HepG2 (cell line): ENCODE measurements around the gene KDM3B. TPM values are rescaled to one million over a fixed set of nuclear protein-coding genes. Genes with fewer than 3 reads are reported as not detected.

Experiments
- ATAC-seq: fragments of 200-7000 bp; cut with Tn5 transposase; 3 replicates; pipeline ENCODE4 v1.9.1; 2020; ENCODE audit warnings: mild to moderate bottlenecking, moderate library complexity
- BruUV-seq: library from RNA; stranded (reverse); fragments of 400-500 nt; replicated peaks from 2 replicates; lab custom pipeline; 2021; lab: Mats Ljungman, UMichigan
- CTCF ChIA-PET: fragments of 300-600 bp; formaldehyde crosslinking; extraction: SDS; loops from one replicate; lab custom pipeline; 2021; ENCODE audit warnings: low total read pairs, inconsistent platforms, low intra/inter-chr PET ratio; lab: Yijun Ruan, JAX
- POLR2A ChIA-PET: fragments of 350-600 bp; sonication (Branson Sonifier 250); formaldehyde crosslinking; loops from one replicate; lab custom pipeline; 2020; ENCODE audit warnings: antibody characterized with exemption, inconsistent platforms; lab: Yijun Ruan, JAX
- DNase-seq: peaks from one replicate; pipeline ENCODE4 v3.0.0-alpha.2; 2015; ENCODE audit warnings: low spot score
- FAIRE-seq: peaks from 3 replicates; lab custom pipeline; 2011; peaks lifted over from hg19 to GRCh38; lab: Jason Lieb, UNC
- H2AFZ ChIP-seq: one replicate; pipeline ENCODE4 v1.6.1; 2011; ENCODE audit warnings: low read length, inconsistent platforms
- H3K27ac ChIP-seq: fragments of 300-600 bp; 3 replicates; pipeline ENCODE4 v1.8.0; 2011; ENCODE audit warnings: mixed run types, mild to moderate bottlenecking, mixed read lengths, low read length, inconsistent platforms; ENCODE audit not compliant: insufficient read depth; ENCODE audit errors: extremely low read length
- H3K27me3 ChIP-seq, 2 experiments: fragments of 200-600 bp in 1 of 2; 2 replicates in 1 of 2; 3 replicates in 1 of 2; pipeline versions ENCODE4 v1.6.0 to v1.8.0; 2011; ENCODE audit warnings: low read length in 2 of 2, mild to moderate bottlenecking in 2 of 2, moderate library complexity in 2 of 2, inconsistent platforms in 1 of 2; ENCODE audit not compliant: insufficient read depth in 2 of 2, control insufficient read depth in 1 of 2
- H3K36me3 ChIP-seq, 2 experiments: fragments of 200-600 bp in 1 of 2; replicated peaks in 1 of 2; 2 replicates in 1 of 2; 3 replicates in 1 of 2; pipeline versions ENCODE4 v1.5.1 to v1.8.0; 2011; ENCODE audit warnings: low read length in 2 of 2, inconsistent platforms in 1 of 2; ENCODE audit not compliant: insufficient read depth in 2 of 2, control insufficient read depth in 1 of 2
- H3K4me1 ChIP-seq: 2 replicates; pipeline ENCODE4 v1.5.1; 2012; ENCODE audit warnings: low read length, inconsistent platforms; ENCODE audit not compliant: insufficient read depth
- H3K4me2 ChIP-seq: 2 replicates; pipeline ENCODE4 v1.6.0; 2011; ENCODE audit warnings: low read depth, low read length, inconsistent platforms
- H3K4me3 ChIP-seq, 3 experiments: fragments of 200-600 bp in 1 of 3; sonication (generic), shearing (Covaris generic) in 1 of 3; replicated peaks in 1 of 3; 2 replicates each; pipeline ENCODE4 v1.5.1; 2011 to 2016; ENCODE audit warnings: low read length in 3 of 3, inconsistent platforms in 2 of 3, low read depth in 2 of 3, mild to moderate bottlenecking in 2 of 3, control low read depth in 1 of 3, mixed read lengths in 1 of 3; ENCODE audit not compliant: insufficient read depth in 1 of 3
- H3K79me2 ChIP-seq: one replicate; pipeline ENCODE4 v1.6.1; 2011; ENCODE audit warnings: low read length, inconsistent platforms; ENCODE audit not compliant: insufficient read depth
- H3K9ac ChIP-seq: 2 replicates; pipeline ENCODE4 v1.6.0; 2011; ENCODE audit warnings: mild to moderate bottlenecking, low read depth, low read length, inconsistent platforms; ENCODE audit not compliant: insufficient read depth
- H3K9me3 ChIP-seq: 2 replicates; pipeline ENCODE4 v1.5.1; 2012; ENCODE audit warnings: mild to moderate bottlenecking, low read length
- H4K20me1 ChIP-seq: 2 replicates; pipeline ENCODE4 v1.6.0; 2011; ENCODE audit warnings: inconsistent platforms, mild to moderate bottlenecking, low read length, moderate library complexity; ENCODE audit not compliant: insufficient read depth
- FOXM1 ChIP-seq: sonication (generic); formaldehyde crosslinking; IDR thresholded peaks from 2 replicates; pipeline ENCODE4 v1.5.0; 2020; ENCODE audit warnings: missing genetic modification reagents
- KDM4B ChIP-seq: sonication (generic); formaldehyde crosslinking; IDR thresholded peaks from 2 replicates; pipeline ENCODE4 v1.4.0; 2020; ENCODE audit warnings: missing genetic modification reagents
- MED13 ChIP-seq: sonication (generic); formaldehyde crosslinking; IDR thresholded peaks from 2 replicates; pipeline ENCODE4 v1.5.0; 2020; ENCODE audit warnings: missing genetic modification reagents
- MEF2D ChIP-seq: sonication (generic); formaldehyde crosslinking; IDR thresholded peaks from 2 replicates; pipeline ENCODE4 v1.5.1; 2020; ENCODE audit warnings: mild to moderate bottlenecking, missing genetic modification reagents
- NCOA5 ChIP-seq: sonication (generic); formaldehyde crosslinking; IDR thresholded peaks from 2 replicates; pipeline ENCODE4 v1.4.0; 2020; ENCODE audit warnings: missing genetic modification reagents
- PHF20 ChIP-seq: sonication (generic); formaldehyde crosslinking; IDR thresholded peaks from 2 replicates; pipeline ENCODE4 v1.5.0; 2020; ENCODE audit warnings: mild to moderate bottlenecking, missing genetic modification reagents
- RFX3 ChIP-seq: IDR thresholded peaks from 2 replicates; pipeline ENCODE4 v1.6.1; 2016; ENCODE audit warnings: missing biosample characterization, missing genetic modification reagents
- SP1 ChIP-seq, 2 experiments: fragments of 450-650 bp in 1 of 2; sonication (generic) in 1 of 2; formaldehyde crosslinking in 1 of 2; IDR thresholded peaks; 2 replicates each; pipeline versions ENCODE4 v1.4.0 to v1.6.1; 2016 to 2020; ENCODE audit warnings: missing genetic modification reagents in 1 of 2
- ZBTB3 ChIP-seq: sonication (generic); formaldehyde crosslinking; IDR thresholded peaks from 2 replicates; pipeline ENCODE4 v1.4.0; 2020; ENCODE audit warnings: low read depth, mild to moderate bottlenecking, moderate library complexity, missing genetic modification reagents, borderline replicate concordance
- ZFP36L1 ChIP-seq: sonication (generic); formaldehyde crosslinking; IDR thresholded peaks from 2 replicates; pipeline ENCODE4 v1.8.0; 2022; ENCODE audit warnings: mild to moderate bottlenecking, missing genetic modification reagents, moderate library complexity
- ZIK1 ChIP-seq: sonication (generic); formaldehyde crosslinking; IDR thresholded peaks from 2 replicates; pipeline ENCODE4 v1.5.0; 2020; ENCODE audit warnings: mild to moderate bottlenecking, low read depth, missing genetic modification reagents, borderline replicate concordance
- ZNF430 ChIP-seq: sonication (generic); formaldehyde crosslinking; IDR thresholded peaks from 2 replicates; pipeline ENCODE4 v1.9.0; 2021; ENCODE audit warnings: mild to moderate bottlenecking, missing genetic modification reagents
- ZNF431 ChIP-seq: sonication (generic); formaldehyde crosslinking; IDR thresholded peaks from 2 replicates; pipeline ENCODE4 v1.9.0; 2022; ENCODE audit warnings: missing genetic modification reagents, low read depth, mild to moderate bottlenecking, borderline replicate concordance
- ZNF441 ChIP-seq: sonication (generic); formaldehyde crosslinking; IDR thresholded peaks from 2 replicates; pipeline ENCODE4 v1.7.0; 2021; ENCODE audit warnings: missing genetic modification reagents, borderline replicate concordance
- WGBS: methylation state at CpG from one replicate; pipeline ENCODE4 v1.1.6; 2017; ENCODE audit warnings: low lambda C conversion rate; 5-methylcytosine and 5-hydroxymethylcytosine counted together
- in situ Hi-C: cut with HindIII; loops from 2 replicates; pipeline ENCODE4 v1.10.0; 2017; ENCODE audit warnings: low pct_unique_long_range_greater_than_20kb; ENCODE audit not compliant: extremely low pct_ligation_motif_present
- intact Hi-C: fragments of 100-400 bp; cut with micrococcal nuclease; formaldehyde crosslinking; loops from one replicate; pipeline ENCODE4 v1.10.0; 2022; ENCODE audit not compliant: unreplicated experiment
- polyA plus RNA-seq, 8 experiments: library from polyadenylated mRNA; depleted of rRNA in 3 of 8; stranded (reverse) in 7 of 8; unstranded in 1 of 8; fragments of >200 nt; fragmentation: Illumina TruSeq in 4 of 8; extraction: Trizol in 4 of 8; gene quantifications; 2 replicates each; pipeline versions ENCODE4 v1.2.1 to v1.2.3, GENCODE V29; 2011 to 2016; ENCODE audit warnings: low read depth in 4 of 8, missing spikeins in 1 of 8, mixed read lengths in 1 of 8; ENCODE audit not compliant: insufficient read depth in 1 of 8
- total RNA-seq, 5 experiments: library from RNA; depleted of rRNA; stranded (reverse); fragments of >200 nt; fragmentation: Illumina TruSeq; extraction: Trizol; gene quantifications; 2 replicates each; pipeline ENCODE4 v1.2.3, GENCODE V29; 2016; ENCODE audit warnings: low read depth in 1 of 5
- TF ChIP-seq, protein P1 (sequence below): sonication (generic); formaldehyde crosslinking; IDR thresholded peaks from 2 replicates; pipeline ENCODE4 v1.4.0; 2020; ENCODE audit warnings: mild to moderate bottlenecking, missing genetic modification reagents

The KDM3B gene
- total and polyA plus RNA-seq, 2 of the 13 experiments (the other 11 are each of a cell fraction or from before 2014, with no cell fraction given): 19.7 to 34.3 TPM

DNA sequence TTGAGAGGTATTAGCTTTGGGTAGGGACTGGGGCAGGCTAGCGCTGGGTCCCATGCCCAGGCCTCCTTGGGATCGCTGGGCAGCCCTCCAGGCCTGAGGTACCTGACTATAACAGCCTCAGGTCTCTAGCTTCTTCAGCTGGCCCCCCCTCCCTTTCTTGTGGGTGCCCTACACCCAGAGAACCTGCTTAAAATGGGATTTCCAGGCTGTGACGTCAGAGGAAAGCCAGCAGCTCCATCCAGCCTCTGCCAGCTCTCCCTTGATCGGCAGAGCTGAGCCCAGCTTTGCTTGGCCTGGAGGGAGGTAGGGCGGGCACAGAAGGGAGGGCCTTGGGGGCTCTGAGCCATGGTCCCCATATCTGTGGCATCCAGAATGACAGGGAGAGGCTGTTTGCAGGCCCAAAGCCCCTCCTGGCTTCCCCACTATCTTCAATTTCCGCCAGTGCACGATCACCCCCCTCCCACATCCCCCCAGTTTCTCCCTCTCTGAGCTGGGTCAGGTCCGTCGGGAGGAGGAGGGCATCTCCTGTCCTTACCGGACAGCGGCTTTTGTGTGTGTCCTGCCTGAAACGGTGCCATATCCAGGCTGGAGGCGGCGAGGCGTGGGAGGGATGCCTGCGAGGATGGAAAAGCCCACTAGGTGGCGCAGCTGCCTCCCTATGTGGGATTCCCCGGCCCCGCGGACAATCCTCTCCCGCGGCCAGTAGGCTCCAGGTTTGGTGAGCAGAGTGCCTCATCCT, 97.2 kb downstream of the KDM3B start:
- intact Hi-C loops: loop anchor here (1.0 kb wide), 1 partner anchor 54 kb away; no protein-coding TSS in a partner anchor
- H3K4me3 ChIP-seq: peak overlapping the region; percentile 11 to 65 (median 24); a peak in 4 of 6 replicates
- H3K27ac ChIP-seq: no peak overlapping the region
- H2AFZ ChIP-seq: peak overlapping the region; percentile 74
- DNase-seq: peak; percentile 63
- peak overlapping the region; percentile 35; the same call in 1 of the 2 replicates for H3K9ac ChIP-seq
- no peaks in the 10 kb centered on the region for H3K36me3 ChIP-seq
- H3K27me3 ChIP-seq: peaks cover 4 to 26% of the 10 kb centered on the region in 2 experiments; a peak in 3 of 5 replicates
- in situ Hi-C loops: loop anchor here (10.0 kb wide), 1 partner anchor 55 kb away; no protein-coding TSS in a partner anchor
- 2% methylated on average over 7 of the region's 22 CpGs for WGBS
- peak; percentile 68 for FAIRE-seq
- peak; percentile 86 for ATAC-seq
- H3K4me2 ChIP-seq: peak overlapping the region; percentile 89
- peaks cover 40% of the 10 kb centered on the region for H3K4me1 ChIP-seq
- ChIA-PET POLR2A (interaction anchor here (0.8 to 2.4 kb wide), 6 partner anchors 16 to 126 kb away, joined by 3 to 11 read pairs (median 4); partner anchors contain the start of genes EGR1, ETF1 and HSPA9), CTCF (interaction anchor here (1.1 to 3.8 kb wide), 4 partner anchors 12 to 99 kb away, joined by 3 to 27 read pairs (median 8); no protein-coding TSS in a partner anchor)
- H3K9me3 ChIP-seq: no peaks in the 10 kb centered on the region
- no TSS peak for BruUV-seq
- H3K79me2 ChIP-seq: no peaks in the 10 kb centered on the region
- no peaks in the 10 kb centered on the region for H4K20me1 ChIP-seq
- TF ChIP-seq NCOA5 (CRISPR knock-in tag): no peak
- no peak for TF ChIP-seq ZBTB3 (CRISPR knock-in tag)
- TF ChIP-seq MED13 (CRISPR knock-in tag): no peak
- no peak for TF ChIP-seq FOXM1 (CRISPR knock-in tag)
- no peak for TF ChIP-seq SP1 (IDR thresholded peaks at IDR 0.05)
- TF ChIP-seq SP1 (CRISPR knock-in tag; IDR thresholded peaks at IDR 0.05): no peak
- TF ChIP-seq ZNF430 (CRISPR knock-in tag): 0 out of 2 replicates have a peak, but pooled peaks have one; percentile 41
- TF ChIP-seq KDM4B (CRISPR knock-in tag): no peak
- no peak for TF ChIP-seq ZIK1 (CRISPR knock-in tag)
- TF ChIP-seq PHF20: peak; percentile 18; the same call in 1 of the 2 replicates
- TF ChIP-seq, protein P1, sequence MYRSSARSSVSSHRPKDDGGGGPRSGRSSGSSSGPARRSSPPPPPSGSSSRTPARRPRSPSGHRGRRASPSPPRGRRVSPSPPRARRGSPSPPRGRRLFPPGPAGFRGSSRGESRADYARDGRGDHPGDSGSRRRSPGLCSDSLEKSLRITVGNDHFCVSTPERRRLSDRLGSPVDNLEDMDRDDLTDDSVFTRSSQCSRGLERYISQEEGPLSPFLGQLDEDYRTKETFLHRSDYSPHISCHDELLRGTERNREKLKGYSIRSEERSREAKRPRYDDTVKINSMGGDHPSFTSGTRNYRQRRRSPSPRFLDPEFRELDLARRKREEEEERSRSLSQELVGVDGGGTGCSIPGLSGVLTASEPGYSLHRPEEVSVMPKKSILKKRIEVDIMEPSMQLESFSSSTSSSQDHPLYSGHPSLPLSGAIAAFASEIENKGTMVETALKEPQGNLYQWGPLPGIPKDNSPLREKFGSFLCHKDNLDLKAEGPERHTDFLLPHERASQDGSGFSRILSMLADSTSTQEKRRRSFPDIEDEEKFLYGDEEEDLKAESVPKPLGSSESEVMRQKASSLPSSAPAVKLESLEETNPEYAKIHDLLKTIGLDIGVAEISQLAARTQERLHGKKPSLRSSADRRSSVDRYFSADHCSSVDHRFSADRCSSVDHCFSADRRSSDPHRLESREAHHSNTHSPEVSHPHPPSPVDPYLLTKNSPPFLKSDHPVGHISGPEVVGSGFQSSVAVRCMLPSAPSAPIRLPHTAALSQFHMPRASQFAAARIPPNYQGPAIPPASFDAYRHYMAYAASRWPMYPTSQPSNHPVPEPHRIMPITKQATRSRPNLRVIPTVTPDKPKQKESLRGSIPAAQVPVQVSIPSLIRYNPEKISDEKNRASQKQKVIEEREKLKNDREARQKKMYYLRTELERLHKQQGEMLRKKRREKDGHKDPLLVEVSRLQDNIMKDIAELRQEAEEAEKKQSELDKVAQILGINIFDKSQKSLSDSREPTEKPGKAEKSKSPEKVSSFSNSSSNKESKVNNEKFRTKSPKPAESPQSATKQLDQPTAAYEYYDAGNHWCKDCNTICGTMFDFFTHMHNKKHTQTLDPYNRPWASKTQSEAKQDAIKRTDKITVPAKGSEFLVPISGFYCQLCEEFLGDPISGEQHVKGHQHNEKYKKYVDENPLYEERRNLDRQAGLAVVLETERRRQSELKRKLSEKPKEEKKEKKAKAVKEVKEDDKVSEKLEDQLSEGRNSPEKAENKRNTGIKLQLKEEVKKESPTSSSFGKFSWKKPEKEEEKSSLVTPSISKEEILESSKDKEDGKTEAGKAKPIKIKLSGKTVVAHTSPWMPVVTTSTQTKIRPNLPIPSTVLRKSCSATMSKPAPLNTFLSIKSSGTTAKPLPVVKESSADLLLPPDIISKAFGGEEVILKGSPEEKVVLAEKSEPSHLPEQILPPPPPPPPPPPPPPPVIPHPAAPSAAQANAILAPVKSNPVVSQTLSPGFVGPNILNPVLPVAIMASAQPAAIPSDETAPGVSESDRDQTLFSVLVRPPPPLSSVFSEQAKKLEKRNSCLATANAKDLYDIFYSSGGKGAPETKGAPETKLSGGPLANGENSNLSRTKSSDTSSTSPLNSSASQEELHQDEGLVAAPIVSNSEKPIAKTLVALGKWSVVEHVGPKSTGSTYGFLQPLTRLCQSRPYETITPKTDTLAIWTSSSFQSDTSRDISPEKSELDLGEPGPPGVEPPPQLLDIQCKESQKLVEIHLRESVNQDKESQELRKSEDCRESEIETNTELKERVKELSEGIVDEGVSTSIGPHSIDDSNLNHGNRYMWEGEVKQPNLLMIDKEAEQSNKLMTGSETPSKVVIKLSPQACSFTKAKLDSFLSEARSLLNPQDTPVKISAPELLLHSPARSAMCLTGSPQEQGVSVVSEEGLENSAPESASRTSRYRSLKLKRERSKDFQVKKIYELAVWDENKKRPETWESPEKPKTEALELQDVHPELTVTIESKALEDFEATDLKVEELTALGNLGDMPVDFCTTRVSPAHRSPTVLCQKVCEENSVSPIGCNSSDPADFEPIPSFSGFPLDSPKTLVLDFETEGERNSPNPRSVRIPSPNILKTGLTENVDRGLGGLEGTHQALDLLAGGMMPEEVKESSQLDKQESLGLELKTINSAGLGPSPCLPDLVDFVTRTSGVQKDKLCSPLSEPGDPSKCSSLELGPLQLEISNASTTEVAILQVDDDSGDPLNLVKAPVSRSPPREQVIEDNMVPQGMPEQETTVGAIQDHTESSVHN (CRISPR knock-in tag): no peak
- no peak for TF ChIP-seq ZNF441
- no peak for TF ChIP-seq ZFP36L1 (CRISPR knock-in tag)
- no peak for TF ChIP-seq RFX3
- TF ChIP-seq MEF2D: 0 out of 2 replicates have a peak, but pooled peaks have one; percentile 27
- peak; percentile 49; the same call in 1 of the 2 replicates for TF ChIP-seq ZNF431 (CRISPR knock-in tag)
